Brain microvascular endothelial cell (primary cell): Measurements from ENCODE around the gene METTL1.
"Not testable (repeated sequence)": the region's sequence is repeated elsewhere in the genome, so short reads cannot be mapped to it uniquely, and the experiment has no call there.

Source experiments
- DNase-seq: peaks from one replicate; pipeline ENCODE4 v3.0.0-alpha.2; 2020
- H3K27ac ChIP-seq: fragments of 250-450 bp; sonication (Bioruptor Pico); 2 replicates; pipeline ENCODE4 v1.5.1; 2020; ENCODE audit warnings: mild to moderate bottlenecking, moderate library complexity
- H3K27me3 ChIP-seq: fragments of 250-450 bp; sonication (Bioruptor Pico); replicated peaks from 2 replicates; pipeline ENCODE4 v1.5.1; 2020; ENCODE audit warnings: mild to moderate bottlenecking
- H3K36me3 ChIP-seq: fragments of 250-450 bp; sonication (Bioruptor Pico); replicated peaks from 2 replicates; pipeline ENCODE4 v1.5.1; 2020; ENCODE audit warnings: mild to moderate bottlenecking
- H3K4me3 ChIP-seq: 2 replicates; pipeline ENCODE4 v1.5.1; 2011; ENCODE audit warnings: low read depth, mild to moderate bottlenecking, control low read depth, low read length, moderate library complexity
- in situ Hi-C: cut with HindIII; loops from 2 replicates; pipeline ENCODE4 v1.10.0; 2017; ENCODE audit warnings: low sequenced_read_pairs, low pct_ligation_motif_present
- TF ChIP-seq, protein P1 (sequence below): IDR thresholded peaks from 2 replicates; pipeline ENCODE4 v1.5.1; 2011; ENCODE audit warnings: low read depth, mild to moderate bottlenecking, moderate library complexity, low read length, control low read depth, inconsistent platforms; ENCODE audit errors: missing control alignments

METTL1 gene

DNA sequence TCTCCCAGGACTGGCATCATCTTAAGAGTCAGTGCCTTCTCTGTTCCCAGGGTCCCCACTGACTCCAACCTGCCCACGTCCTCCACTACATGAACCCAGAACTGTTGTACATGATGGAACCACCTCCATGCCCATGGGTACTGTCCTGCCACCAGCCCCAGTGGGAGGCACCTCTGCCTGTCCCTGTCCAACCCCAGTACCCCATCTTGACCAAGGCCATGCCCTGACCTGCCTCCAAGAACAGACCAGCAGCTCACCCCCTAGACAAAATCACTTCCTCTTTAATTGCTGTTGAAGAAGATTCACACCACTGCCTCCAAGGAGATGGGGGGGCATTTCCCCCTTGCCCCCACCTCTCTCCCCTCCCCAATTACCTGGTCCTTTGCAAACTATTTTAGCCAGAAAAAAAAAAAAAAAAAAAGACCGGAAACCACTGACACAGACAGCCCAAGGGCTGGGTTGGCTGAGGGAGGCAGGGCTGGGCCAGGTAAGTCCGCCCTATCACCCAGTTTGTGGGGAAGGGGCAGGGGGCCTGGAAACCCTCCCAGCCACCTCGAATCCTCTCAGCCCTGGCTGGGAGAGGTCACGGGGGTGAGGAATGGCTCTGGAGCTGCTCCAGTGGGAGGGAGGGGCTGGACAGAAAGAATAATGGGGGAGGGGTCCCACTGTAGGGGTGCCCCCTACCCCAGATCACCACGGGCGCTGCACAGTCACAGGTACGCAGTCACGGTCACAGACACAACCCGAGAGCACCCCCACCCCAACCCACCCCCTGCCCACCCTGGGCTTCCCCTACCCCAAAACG is 46.8 kb downstream of the METTL1 start:
- TF ChIP-seq, protein P1, sequence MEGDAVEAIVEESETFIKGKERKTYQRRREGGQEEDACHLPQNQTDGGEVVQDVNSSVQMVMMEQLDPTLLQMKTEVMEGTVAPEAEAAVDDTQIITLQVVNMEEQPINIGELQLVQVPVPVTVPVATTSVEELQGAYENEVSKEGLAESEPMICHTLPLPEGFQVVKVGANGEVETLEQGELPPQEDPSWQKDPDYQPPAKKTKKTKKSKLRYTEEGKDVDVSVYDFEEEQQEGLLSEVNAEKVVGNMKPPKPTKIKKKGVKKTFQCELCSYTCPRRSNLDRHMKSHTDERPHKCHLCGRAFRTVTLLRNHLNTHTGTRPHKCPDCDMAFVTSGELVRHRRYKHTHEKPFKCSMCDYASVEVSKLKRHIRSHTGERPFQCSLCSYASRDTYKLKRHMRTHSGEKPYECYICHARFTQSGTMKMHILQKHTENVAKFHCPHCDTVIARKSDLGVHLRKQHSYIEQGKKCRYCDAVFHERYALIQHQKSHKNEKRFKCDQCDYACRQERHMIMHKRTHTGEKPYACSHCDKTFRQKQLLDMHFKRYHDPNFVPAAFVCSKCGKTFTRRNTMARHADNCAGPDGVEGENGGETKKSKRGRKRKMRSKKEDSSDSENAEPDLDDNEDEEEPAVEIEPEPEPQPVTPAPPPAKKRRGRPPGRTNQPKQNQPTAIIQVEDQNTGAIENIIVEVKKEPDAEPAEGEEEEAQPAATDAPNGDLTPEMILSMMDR = no peak
- Histone ChIP-seq H3K4me3 (no peak overlapping the region), H3K27ac (no peak overlapping the region), H3K36me3 (peaks cover 8% of the 10 kb centered on the region), H3K27me3 (no peaks in the 10 kb centered on the region)
- in situ Hi-C loops = no loop called here
- no peak for DNase-seq

DNA sequence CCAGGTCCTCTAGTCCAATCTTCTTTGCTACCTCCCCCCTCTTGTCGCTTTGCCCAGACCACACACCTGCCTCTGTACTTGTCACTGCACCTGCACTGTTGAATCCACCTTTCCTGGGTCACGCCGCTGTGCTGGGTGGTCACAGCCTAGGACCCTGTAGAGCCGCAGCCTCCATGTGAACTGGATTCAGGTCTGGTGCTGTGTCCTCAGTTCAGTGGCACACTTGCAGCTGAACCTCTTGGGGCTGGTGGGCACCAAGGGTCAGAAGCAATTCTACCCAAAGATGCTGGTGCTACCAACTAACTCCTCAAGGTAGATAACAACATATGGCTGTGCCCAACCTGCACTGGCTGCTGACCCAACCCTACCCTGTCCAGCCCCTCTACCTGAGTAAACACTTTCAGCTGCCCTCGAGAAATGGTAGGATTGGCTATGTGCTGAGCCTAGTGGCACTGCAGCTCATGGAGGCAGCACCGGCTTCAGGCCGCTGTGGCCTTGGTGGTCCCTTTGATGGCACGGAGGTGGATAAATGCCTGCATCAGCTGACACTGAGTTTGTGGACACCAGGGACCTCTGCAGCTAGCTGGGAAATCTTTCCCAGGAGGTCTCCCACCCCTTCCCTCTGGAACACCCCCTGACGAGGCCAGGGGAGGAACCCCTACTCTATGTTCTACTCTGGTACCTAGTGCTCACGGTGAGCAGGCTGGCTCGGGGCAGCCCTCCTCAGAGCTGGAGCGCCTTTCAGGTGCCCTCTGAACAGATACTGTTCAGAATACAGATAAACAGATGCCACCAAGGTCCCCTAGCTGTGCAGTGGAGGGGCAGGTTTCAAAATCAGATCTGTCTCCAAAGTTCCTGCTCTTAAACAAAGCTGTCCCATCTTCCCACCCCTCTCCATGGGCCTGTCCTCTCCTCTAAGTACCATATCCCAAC is 47.6 kb downstream of the METTL1 start:
- Histone ChIP-seq H3K27ac (no peak overlapping the region), H3K36me3 (peaks cover 14% of the 10 kb centered on the region), H3K27me3 (no peaks in the 10 kb centered on the region), H3K4me3 (no peak overlapping the region)
- TF ChIP-seq, protein P1 = no peak
- in situ Hi-C loops = no loop called here
- no peak for DNase-seq

DNA sequence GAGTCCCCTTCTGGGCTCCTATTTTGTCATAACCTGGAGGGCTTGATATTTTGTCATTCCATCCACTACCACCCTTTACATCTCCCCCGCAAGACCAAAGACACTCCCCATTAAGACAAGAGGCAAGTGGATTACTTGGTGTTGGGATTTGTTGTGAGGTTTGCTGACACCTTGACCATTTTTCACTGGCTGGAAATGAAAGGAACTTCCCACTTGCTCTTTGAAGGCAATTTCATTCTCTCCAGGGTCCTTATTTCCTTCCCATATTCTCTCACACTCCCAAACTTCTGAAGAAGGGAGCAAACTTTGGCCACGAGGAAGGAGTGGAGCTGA is 48.3 kb downstream of the METTL1 start:
- in situ Hi-C loops = no loop called here
- Histone ChIP-seq H3K27me3 (no peaks in the 10 kb centered on the region), H3K4me3 (no peak overlapping the region), H3K27ac (no peak overlapping the region), H3K36me3 (peaks cover 21% of the 10 kb centered on the region)
- DNase-seq = no peak
- TF ChIP-seq, protein P1 = no peak

DNA sequence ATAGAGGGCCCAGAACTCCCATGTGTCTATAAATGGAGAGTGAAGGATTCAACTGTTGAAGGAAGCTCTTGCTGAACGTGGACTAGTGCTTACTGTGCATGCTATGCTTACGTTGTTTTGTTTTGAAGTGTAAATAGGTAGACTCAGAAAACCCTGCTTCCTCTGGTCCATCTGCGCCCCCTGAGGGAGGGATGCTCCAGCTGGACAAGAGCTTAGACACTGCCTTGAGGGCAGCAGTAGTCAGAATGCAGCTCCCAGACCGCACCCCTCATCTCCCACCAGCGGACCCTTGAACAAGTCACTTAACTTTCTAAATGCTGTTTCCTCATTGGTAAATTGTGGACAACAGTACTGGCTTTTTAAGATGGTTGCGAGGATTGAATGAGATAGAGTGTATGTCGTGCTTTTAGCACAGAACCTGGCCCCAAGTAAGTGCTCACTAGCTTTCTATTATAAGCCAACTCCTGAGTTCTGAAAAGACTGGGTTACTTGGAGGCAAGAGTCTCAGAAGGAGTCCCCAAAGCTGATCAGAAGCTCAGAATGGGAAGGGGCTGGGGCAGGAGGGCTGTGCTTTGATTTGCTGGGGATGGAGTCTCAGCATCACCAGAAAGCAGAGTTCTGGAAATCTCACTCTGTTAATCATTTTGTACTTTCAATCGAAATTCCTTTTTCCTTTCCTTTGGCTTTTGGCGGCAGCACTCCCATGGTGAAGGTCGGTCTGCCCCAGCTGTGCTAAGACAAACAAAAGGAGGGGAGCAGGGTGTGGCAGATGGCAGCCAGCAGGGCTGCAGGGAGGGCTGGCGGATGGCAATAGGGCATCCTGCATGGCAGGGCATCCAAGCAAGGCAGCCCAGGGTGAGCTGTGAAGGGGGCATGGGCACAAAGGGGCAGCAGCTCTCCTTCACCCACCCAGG is 48.9 kb downstream of the METTL1 start:
- H3K4me3 ChIP-seq = no peak overlapping the region
- no peaks in the 10 kb centered on the region for H3K27me3 ChIP-seq
- TF ChIP-seq, protein P1 = no peak
- in situ Hi-C loops = no loop called here
- peaks cover 27% of the 10 kb centered on the region for H3K36me3 ChIP-seq
- no peak overlapping the region for H3K27ac ChIP-seq
- DNase-seq = no peak

DNA sequence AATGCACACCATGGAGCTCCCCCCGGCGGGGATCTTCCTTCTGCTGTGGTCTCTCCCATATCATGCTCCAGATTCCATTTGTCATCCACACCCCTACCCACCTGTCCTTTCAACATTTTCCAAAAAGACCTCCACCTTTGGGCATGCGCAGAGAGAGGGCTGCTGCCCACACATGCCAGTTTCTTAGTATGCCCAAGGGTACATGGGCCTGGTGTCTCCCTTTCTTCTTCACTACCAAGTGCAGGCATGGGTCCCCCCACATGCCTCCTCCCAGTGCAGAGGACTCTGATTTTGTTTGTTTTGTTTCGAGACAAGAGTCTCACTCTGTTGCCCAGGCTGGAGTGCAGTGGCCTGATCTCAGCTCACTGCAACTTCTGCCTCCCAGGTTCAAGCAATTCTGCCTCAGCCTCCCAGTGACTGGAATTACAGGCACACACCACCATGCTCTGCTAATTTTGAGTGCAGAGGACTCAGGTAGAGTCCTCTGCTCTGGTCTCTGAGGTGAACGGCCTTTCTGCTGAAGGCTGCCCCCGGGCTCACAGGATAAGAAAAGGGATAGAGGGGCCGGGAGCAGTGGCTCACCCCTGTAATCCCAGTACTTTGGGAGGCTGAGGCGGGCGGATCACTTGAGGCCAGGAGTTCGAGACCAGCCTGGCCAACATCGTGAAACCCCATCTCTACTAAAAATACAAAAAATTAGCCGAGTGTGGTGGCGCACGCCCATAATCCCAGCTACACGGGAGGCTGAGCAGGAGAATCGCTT is 49.9 kb downstream of the METTL1 start:
- H3K36me3 ChIP-seq = peaks cover 34% of the 10 kb centered on the region
- in situ Hi-C loops, H3K4me3 ChIP-seq, DNase-seq, H3K27me3 ChIP-seq, H3K27ac ChIP-seq: not testable (repeated sequence)
